Upper lobe of left lung (tissue), 4 donors: Measurements from ENCODE around the gene MOSMO.

Experiments used
- POLR2A ChIP-seq, 4 donors: fragments of 450-650 bp; IDR thresholded peaks; one replicate each; pipeline ENCODE4 v1.5.1; 2016 to 2017; ENCODE audit warnings: antibody characterized with exemption in 4 of 4, mild to moderate bottlenecking in 2 of 4
- POLR2AphosphoS5 ChIP-seq, 2 donors: sonication (generic); formaldehyde crosslinking; IDR thresholded peaks; one replicate each; pipeline ENCODE4 v1.5.1; 2017; ENCODE audit warnings: antibody characterized with exemption in 2 of 2

DNA sequence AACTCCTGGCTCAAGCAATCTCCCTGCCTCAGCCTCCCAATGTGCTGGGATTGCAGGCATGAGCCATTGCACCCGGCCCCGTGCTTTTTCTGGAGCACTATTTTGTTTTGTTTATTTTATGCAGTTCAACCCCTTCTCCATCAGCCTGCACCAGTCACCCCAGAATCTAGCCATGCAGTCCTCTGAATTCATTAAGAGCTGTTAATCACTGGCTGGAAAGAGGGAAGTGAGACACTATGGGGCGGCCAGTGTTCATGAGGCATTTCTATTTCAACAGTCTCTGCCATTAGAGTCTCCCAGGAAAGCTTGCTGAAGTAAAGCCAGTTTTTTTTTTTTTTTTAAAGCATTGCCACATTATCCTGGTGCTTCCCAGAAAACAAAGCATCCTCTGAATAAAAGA is 86.1 kb downstream of the MOSMO start:
- TF ChIP-seq POLR2A (IDR thresholded peaks at IDR 0.05), result no peak
- TF ChIP-seq POLR2AphosphoS5 (IDR thresholded peaks at IDR 0.05), result no peak
